IMR-90 (cell line): ENCODE results near the gene TCF12. TPM values are rescaled to one million over a fixed set of nuclear protein-coding genes. Genes with fewer than 3 reads are reported as not detected.

ENCODE experiments used
- ATAC-seq: fragments of 200-7000 bp; cut with Tn5 transposase; 2 replicates; pipeline ENCODE4 v1.9.1; 2020; ENCODE audit warnings: low read depth, mild to moderate bottlenecking, moderate library complexity
- BruUV-seq: library from RNA; stranded (reverse); fragments of 400-500 nt; replicated peaks from 2 replicates; lab custom pipeline; 2021; lab: Mats Ljungman, UMichigan
- CTCF ChIA-PET: fragments of 300-600 bp; formaldehyde crosslinking; extraction: SDS; loops from one replicate; lab custom pipeline; 2021; ENCODE audit warnings: antibody characterized with exemption; lab: Yijun Ruan, JAX
- POLR2A ChIA-PET: fragments of 300-600 bp; sonication (Branson Sonifier 250); formaldehyde crosslinking; loops from one replicate; lab custom pipeline; 2022; ENCODE audit warnings: antibody characterized with exemption; ENCODE audit not compliant: unreplicated experiment; lab: Charles Lee
- DNase-seq: peaks from one replicate; pipeline ENCODE4 v3.0.0; 2013
- H2AFZ ChIP-seq: replicated peaks from 2 replicates; pipeline ENCODE3; 2013; ENCODE audit warnings: low read length, mild to moderate bottlenecking; ENCODE audit not compliant: poor library complexity
- H2AK5ac ChIP-seq: 2 replicates; pipeline ENCODE4 v1.6.1; 2013; ENCODE audit warnings: low read depth, low read length, inconsistent platforms
- H2AK9ac ChIP-seq: replicated peaks from 2 replicates; pipeline ENCODE3; 2013; ENCODE audit warnings: mild to moderate bottlenecking, low read depth, low read length, moderate library complexity; ENCODE audit not compliant: poor library complexity
- H2BK120ac ChIP-seq: 2 replicates; pipeline ENCODE4 v1.6.1; 2013; ENCODE audit warnings: low read depth, low read length, inconsistent platforms
- H2BK15ac ChIP-seq: 3 replicates; pipeline ENCODE4 v1.6.1; 2013; ENCODE audit warnings: low read depth, low read length, inconsistent platforms
- H2BK20ac ChIP-seq: 2 replicates; pipeline ENCODE4 v1.6.1; 2013; ENCODE audit warnings: low read depth, mild to moderate bottlenecking, inconsistent platforms, low read length, moderate library complexity
- H2BK5ac ChIP-seq: 2 replicates; pipeline ENCODE4 v1.6.1; 2013; ENCODE audit warnings: mild to moderate bottlenecking, low read depth, low read length, inconsistent platforms; ENCODE audit not compliant: poor library complexity, severe bottlenecking
- H3K14ac ChIP-seq: replicated peaks from 2 replicates; pipeline ENCODE4 v1.6.1; 2013; ENCODE audit warnings: low read depth, low read length, inconsistent platforms
- H3K18ac ChIP-seq: 2 replicates; pipeline ENCODE4 v1.6.1; 2013; ENCODE audit warnings: low read depth, low read length, control low read depth
- H3K23ac ChIP-seq: 2 replicates; pipeline ENCODE4 v1.6.1; 2013; ENCODE audit warnings: low read depth, low read length, inconsistent platforms
- H3K27ac ChIP-seq: 2 replicates; pipeline ENCODE4 v1.5.1; 2013; ENCODE audit warnings: mild to moderate bottlenecking, control low read depth, low read length; ENCODE audit not compliant: insufficient read depth
- H3K27me3 ChIP-seq: 2 replicates; pipeline ENCODE4 v1.6.1; 2013; ENCODE audit warnings: low read length; ENCODE audit not compliant: control insufficient read depth, insufficient read depth
- H3K36me3 ChIP-seq: 2 replicates; pipeline ENCODE4 v1.6.1; 2013; ENCODE audit warnings: low read length, mixed read lengths; ENCODE audit not compliant: control insufficient read depth, insufficient read depth
- H3K4ac ChIP-seq: 2 replicates; pipeline ENCODE4 v1.6.1; 2013; ENCODE audit warnings: low read depth, low read length, inconsistent platforms
- H3K4me1 ChIP-seq: 2 replicates; pipeline ENCODE4 v1.6.1; 2013; ENCODE audit warnings: low read length, mixed read lengths; ENCODE audit not compliant: control insufficient read depth, insufficient read depth
- H3K4me2 ChIP-seq: 2 replicates; pipeline ENCODE4 v1.6.1; 2013; ENCODE audit warnings: low read depth, mild to moderate bottlenecking, control low read depth, low read length, moderate library complexity
- H3K4me3 ChIP-seq: 2 replicates; pipeline ENCODE4 v1.5.1; 2013; ENCODE audit warnings: low read depth, mild to moderate bottlenecking, control low read depth, low read length, moderate library complexity; ENCODE audit not compliant: insufficient read depth
- H3K56ac ChIP-seq: 2 replicates; pipeline ENCODE4 v1.6.1; 2013; ENCODE audit warnings: low read length, inconsistent platforms; ENCODE audit not compliant: insufficient read depth; ENCODE audit errors: extremely low read depth
- H3K79me1 ChIP-seq, 2 experiments: 2 replicates each; pipeline ENCODE4 v1.6.1; 2013; ENCODE audit warnings: low read length in 2 of 2, inconsistent platforms in 1 of 2, low read depth in 1 of 2
- H3K9ac ChIP-seq: 2 replicates; pipeline ENCODE4 v1.6.1; 2013; ENCODE audit warnings: low read depth, low read length, control low read depth
- H3K9me1 ChIP-seq: 2 replicates; pipeline ENCODE4 v1.6.1; 2013; ENCODE audit warnings: low read length, inconsistent platforms; ENCODE audit not compliant: insufficient read depth
- H3K9me3 ChIP-seq: 2 replicates; pipeline ENCODE4 v1.6.1; 2013; ENCODE audit warnings: low read length; ENCODE audit not compliant: control insufficient read depth, insufficient read depth
- H4K20me1 ChIP-seq: 2 replicates; pipeline ENCODE4 v1.6.1; 2013; ENCODE audit warnings: low read length, inconsistent platforms; ENCODE audit not compliant: insufficient read depth
- H4K5ac ChIP-seq: 2 replicates; pipeline ENCODE4 v1.6.1; 2013; ENCODE audit warnings: mild to moderate bottlenecking, low read depth, low read length, control low read depth
- H4K8ac ChIP-seq, 2 experiments: 2 replicates each; pipeline ENCODE4 v1.6.1; 2013; ENCODE audit warnings: low read depth in 2 of 2, low read length in 2 of 2, control low read depth in 1 of 2, inconsistent platforms in 1 of 2
- H4K91ac ChIP-seq: 2 replicates; pipeline ENCODE4 v1.6.1; 2013; ENCODE audit warnings: low read depth, low read length, inconsistent platforms; ENCODE audit not compliant: insufficient read depth
- BHLHE40 ChIP-seq: fragments of 150-350 bp; IDR thresholded peaks from 2 replicates; pipeline ENCODE4 v1.6.1; 2016; ENCODE audit warnings: mild to moderate bottlenecking, low read depth, low read length
- CHD1 ChIP-seq: IDR thresholded peaks from 2 replicates; pipeline ENCODE4 v1.6.1; 2012; ENCODE audit warnings: low read depth, low read length, improper control_type of control experiment
- FOS ChIP-seq: fragments of 150-350 bp; IDR thresholded peaks from 2 replicates; pipeline ENCODE4 v1.6.1; 2016; ENCODE audit warnings: low read depth, low read length
- MAFK ChIP-seq: IDR thresholded peaks from 2 replicates; pipeline ENCODE4 v1.6.1; 2012; ENCODE audit warnings: low read depth, low read length, improper control_type of control experiment
- MAZ ChIP-seq: IDR thresholded peaks from 2 replicates; pipeline ENCODE4 v1.6.1; 2012; ENCODE audit warnings: low read depth, mild to moderate bottlenecking, low read length, improper control_type of control experiment, moderate library complexity, borderline replicate concordance
- MXI1 ChIP-seq: IDR thresholded peaks from 2 replicates; pipeline ENCODE4 v1.6.1; 2012; ENCODE audit warnings: low read depth, mild to moderate bottlenecking, low read length, moderate library complexity, borderline replicate concordance
- POLR2A ChIP-seq: IDR thresholded peaks from 2 replicates; pipeline ENCODE4 v1.6.1; 2012; ENCODE audit warnings: mild to moderate bottlenecking, low read depth, low read length
- RAD21 ChIP-seq: IDR thresholded peaks from 2 replicates; pipeline ENCODE4 v1.6.1; 2012; ENCODE audit warnings: low read length, improper control_type of control experiment
- RFX5 ChIP-seq: IDR thresholded peaks from 2 replicates; pipeline ENCODE4 v1.8.0; 2012; ENCODE audit warnings: low read depth, mild to moderate bottlenecking, low read length, moderate library complexity
- WGBS, 2 experiments: methylation state at CpG; one replicate each; pipeline versions ENCODE4 v1.1.5 to v1.1.7; 2013; ENCODE audit warnings: missing lambda C conversion rate in 2 of 2; ENCODE audit not compliant: insufficient read length in 1 of 2; ENCODE audit errors: extremely low coverage in 2 of 2; 5-methylcytosine and 5-hydroxymethylcytosine counted together
- dilution Hi-C: fragments of 300-500 bp; cut with HindIII; formaldehyde crosslinking; loops from one replicate; pipeline ENCODE4 v1.14.3; 2018; ENCODE audit warnings: low sequenced_read_pairs; ENCODE audit not compliant: unreplicated experiment
- in situ Hi-C: fragments of 300-500 bp; cut with MboI; formaldehyde crosslinking; loops from 3 replicates; pipeline ENCODE4 v1.14.3; 2019; ENCODE audit warnings: low sequenced_read_pairs, inconsistent platforms, mixed read lengths
- intact Hi-C: fragments of 100-400 bp; cut with micrococcal nuclease; formaldehyde crosslinking; loops from 2 replicates; pipeline ENCODE4 v1.10.0; 2022
- polyA plus RNA-seq, 3 experiments: library from polyadenylated mRNA; depleted of rRNA; stranded (reverse); fragments of >200 nt; gene quantifications; 2 replicates each; pipeline ENCODE4 v1.2.3, GENCODE V29; 2012; ENCODE audit warnings: low replicate concordance in 1 of 3
- total RNA-seq: library from RNA; depleted of rRNA; stranded (reverse); fragments of >200 nt; gene quantifications from 2 replicates; pipeline ENCODE4 v1.2.3, GENCODE V29; 2012

The TCF12 gene
- total and polyA plus RNA-seq, 2 of the 4 experiments (the other 2 are of a cell fraction), result 79.4 to 160 TPM

- H3K9me3 ChIP-seq, result no peaks in the 10 kb centered on the region
- no TSS peak for BruUV-seq
- TF ChIP-seq MAZ (no peak), CHD1 (no peak), MAFK (no peak), POLR2A (no peak), MXI1 (no peak), FOS (no peak), RAD21 (no peak), RFX5 (no peak), BHLHE40 (no peak)
- H2BK5ac ChIP-seq, result peak overlapping the region; percentile 86
- H2BK15ac ChIP-seq, result peak overlapping the region; percentile 66; the same call in 1 of the 3 replicates
- peak overlapping the region in 1 of 2 experiments; percentile 49; a peak in 2 of 4 replicates for H4K8ac ChIP-seq
- DNase-seq (no peak), ATAC-seq (peak; percentile 27)
- ChIA-PET POLR2A (no interaction called here), CTCF (interaction anchor here (1.9 kb wide), 1 partner anchor 54 kb away, joined by 7 read pairs; no protein-coding TSS in a partner anchor)
- H2AK9ac ChIP-seq, result no peak overlapping the region
- H2BK20ac ChIP-seq, result peak overlapping the region; percentile 66; the same call in 1 of the 2 replicates
- H3K9ac ChIP-seq, result no peak overlapping the region; the same call in 1 of the 2 replicates
- H3K79me1 ChIP-seq, result peaks cover 25 to 49% of the 10 kb centered on the region in 2 experiments
- intact Hi-C loops (no loop called here), in situ Hi-C loops (loop anchor here (10.0 kb wide), 1 partner anchor 146 kb away; no protein-coding TSS in a partner anchor), dilution Hi-C loops (no loop called here)
- peak overlapping the region; percentile 74 for H3K4me2 ChIP-seq
- peak overlapping the region; percentile 45 for H2BK120ac ChIP-seq
- no peak overlapping the region; the same call in 1 of the 2 replicates for H3K4me3 ChIP-seq
- H4K5ac ChIP-seq, result peak overlapping the region; percentile 67; the same call in 1 of the 2 replicates
- no peak overlapping the region for H2AFZ ChIP-seq
- peaks cover 2% of the 10 kb centered on the region for H3K36me3 ChIP-seq
- peak overlapping the region; percentile 83; the same call in 1 of the 2 replicates for H3K18ac ChIP-seq
- H2AK5ac ChIP-seq, result no peak overlapping the region
- no CpG with 5 or more reads among the region's 4 CpGs for WGBS, 2 experiments
- H3K56ac ChIP-seq, result peak overlapping the region; percentile 72
- H3K23ac ChIP-seq, result peak overlapping the region; percentile 64
- 0 out of 2 replicates have a peak overlapping the region, but pooled peaks have one; percentile 37 for H4K91ac ChIP-seq
- H3K14ac ChIP-seq, result 0 out of 2 replicates have a peak overlapping the region, but pooled peaks have one; percentile 5
- H4K20me1 ChIP-seq, result peaks cover 8% of the 10 kb centered on the region
- H3K9me1 ChIP-seq, result peaks cover 18% of the 10 kb centered on the region
- no peaks in the 10 kb centered on the region for H3K27me3 ChIP-seq
- H3K27ac ChIP-seq, result peak overlapping the region; percentile 37; the same call in 1 of the 2 replicates
- peak overlapping the region; percentile 20; the same call in 1 of the 2 replicates for H3K4ac ChIP-seq
- peaks cover 21% of the 10 kb centered on the region for H3K4me1 ChIP-seq
These were observed 240.7 kb downstream of the TCF12 start for GRCh38 chr15:57158997-57159668.
